ENCODE data around the gene SGPL1. TPM values are rescaled to one million over a fixed set of nuclear protein-coding genes. Genes with fewer than 3 reads are reported as not detected.
"Not testable (repeated sequence)": the region's sequence is repeated elsewhere in the genome, so short reads cannot be mapped to it uniquely, and the experiment has no call there.

SGPL1 gene
- total RNA-seq, 3 donors from 2014 or later = 50.5 to 67.2 (median 55.5) TPM

DNA sequence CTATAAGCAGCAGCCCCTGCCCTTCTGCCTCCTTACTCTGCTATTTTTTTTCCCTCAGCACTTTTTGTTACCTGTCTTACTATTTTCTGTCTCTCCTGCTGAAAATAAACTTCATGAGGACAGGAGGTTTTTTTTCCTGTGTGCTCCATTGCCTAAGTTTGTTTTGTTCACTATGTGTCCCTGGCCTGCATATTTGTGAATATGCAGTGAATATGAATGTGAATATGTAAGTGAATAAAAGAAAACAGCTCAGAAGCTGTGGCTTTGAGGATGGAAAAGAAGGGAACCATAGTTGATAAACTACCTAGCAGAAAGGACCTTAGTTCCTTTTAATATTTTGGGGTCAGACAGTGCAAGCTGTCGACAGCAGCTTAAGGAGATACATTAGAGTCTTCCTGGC, 37.7 kb downstream of the SGPL1 start:
- intact Hi-C loops (cut with DNase I, micrococcal nuclease) = no loop called here
- H3K4me1 ChIP-seq (ENCODE audit: low read depth) = peaks cover 15% of the 10 kb centered on the region
- H3K36me3 ChIP-seq (ENCODE audit: low read depth) = no peaks in the 10 kb centered on the region
- DNase-seq = no peak
- no peak for TF ChIP-seq CTCF (IDR thresholded peaks at IDR 0.05)
- no peaks in the 10 kb centered on the region for H3K9me3 ChIP-seq
- H3K4me3 ChIP-seq = no peak overlapping the region
- no peak for ATAC-seq

- Histone ChIP-seq H3K4me1 (ENCODE audit: low read depth) (peaks cover 15% of the 10 kb centered on the region), H3K9me3 (no peaks in the 10 kb centered on the region), H3K36me3 (ENCODE audit: low read depth) (no peaks in the 10 kb centered on the region), H3K4me3 (no peak overlapping the region)
- no peak for TF ChIP-seq CTCF (IDR thresholded peaks at IDR 0.05)
- intact Hi-C loops (cut with DNase I, micrococcal nuclease) = no loop called here
- ATAC-seq = no peak
- no peak for DNase-seq
These were observed 40.7 kb downstream of the SGPL1 start for GRCh38 chr10:70856454-70856853.

DNA sequence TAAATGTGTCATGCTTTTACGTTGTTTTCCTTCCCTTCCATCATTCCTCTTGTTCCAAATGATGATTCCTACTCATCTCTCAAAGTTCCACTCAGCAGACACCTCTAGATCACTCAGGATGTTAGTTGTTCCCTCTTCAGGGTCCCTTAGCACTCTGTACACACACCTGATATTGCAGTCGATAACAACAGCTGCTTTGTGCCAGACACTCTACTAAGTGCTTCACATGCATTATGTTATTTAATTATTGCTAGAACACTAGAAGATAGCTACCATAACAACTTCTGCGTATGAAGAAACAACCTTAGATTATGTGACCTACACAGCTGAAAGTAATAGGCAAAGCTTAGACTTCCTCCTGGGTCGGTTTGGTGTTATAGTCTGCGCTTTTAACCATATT, 43.0 kb downstream of the SGPL1 start:
- no peaks in the 10 kb centered on the region for H3K36me3 ChIP-seq (ENCODE audit: low read depth)
- no peak for ATAC-seq
- no peak for TF ChIP-seq CTCF (IDR thresholded peaks at IDR 0.05)
- no peak for DNase-seq
- no peak overlapping the region for H3K4me3 ChIP-seq
- intact Hi-C loops (cut with DNase I, micrococcal nuclease) = no loop called here
- no peaks in the 10 kb centered on the region for H3K9me3 ChIP-seq
- H3K4me1 ChIP-seq (ENCODE audit: low read depth) = no peaks in the 10 kb centered on the region

GRCh38 chr10:70861495-70862197, 45.9 kb downstream of the SGPL1 start:
- DNase-seq; ATAC-seq; H3K4me3 ChIP-seq; H3K4me1 ChIP-seq (ENCODE audit: low read depth); intact Hi-C loops (cut with DNase I, micrococcal nuclease); H3K36me3 ChIP-seq (ENCODE audit: low read depth); H3K9me3 ChIP-seq: not testable (repeated sequence)

- H3K4me1 ChIP-seq (ENCODE audit: low read depth) = no peaks in the 10 kb centered on the region
- ATAC-seq = no peak
- no peak for DNase-seq
- no peaks in the 10 kb centered on the region for H3K9me3 ChIP-seq
- no peak overlapping the region for H3K4me3 ChIP-seq
- TF ChIP-seq CTCF (IDR thresholded peaks at IDR 0.05) = no peak
- no peaks in the 10 kb centered on the region for H3K36me3 ChIP-seq (ENCODE audit: low read depth)
- intact Hi-C loops (cut with DNase I, micrococcal nuclease) = no loop called here
These were observed 47.9 kb downstream of the SGPL1 start for GRCh38 chr10:70863470-70864160.

DNA sequence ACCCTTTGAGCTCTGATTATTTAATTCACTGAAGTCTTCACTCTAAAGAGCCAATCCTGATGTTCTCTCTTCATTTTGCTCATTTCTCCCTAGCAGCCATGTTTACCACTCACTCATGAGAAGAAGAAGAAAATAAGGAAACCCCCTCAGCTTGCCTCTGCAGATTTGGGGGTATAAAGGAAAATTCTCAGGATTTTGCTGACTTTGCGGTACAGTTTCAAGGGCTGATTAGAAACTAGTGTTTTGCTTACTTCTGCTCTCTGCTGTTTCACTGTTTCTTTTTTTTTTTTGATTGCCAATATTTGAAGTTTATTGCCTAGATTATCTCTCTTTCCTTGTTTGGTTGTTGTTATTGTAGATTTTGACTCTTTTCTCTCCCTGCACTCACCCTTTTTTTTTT, 49.2 kb downstream of the SGPL1 start:
- no peak for ATAC-seq
- intact Hi-C loops (cut with DNase I, micrococcal nuclease) = no loop called here
- TF ChIP-seq CTCF (IDR thresholded peaks at IDR 0.05) = no peak
- Histone ChIP-seq H3K4me3 (no peak overlapping the region), H3K4me1 (ENCODE audit: low read depth) (no peaks in the 10 kb centered on the region), H3K9me3 (no peaks in the 10 kb centered on the region), H3K36me3 (ENCODE audit: low read depth) (no peaks in the 10 kb centered on the region)
- no peak for DNase-seq

Measured in mucosa of descending colon (tissue), 3 donors.